ENCODE results near the gene F5.

The F5 gene

DNA sequence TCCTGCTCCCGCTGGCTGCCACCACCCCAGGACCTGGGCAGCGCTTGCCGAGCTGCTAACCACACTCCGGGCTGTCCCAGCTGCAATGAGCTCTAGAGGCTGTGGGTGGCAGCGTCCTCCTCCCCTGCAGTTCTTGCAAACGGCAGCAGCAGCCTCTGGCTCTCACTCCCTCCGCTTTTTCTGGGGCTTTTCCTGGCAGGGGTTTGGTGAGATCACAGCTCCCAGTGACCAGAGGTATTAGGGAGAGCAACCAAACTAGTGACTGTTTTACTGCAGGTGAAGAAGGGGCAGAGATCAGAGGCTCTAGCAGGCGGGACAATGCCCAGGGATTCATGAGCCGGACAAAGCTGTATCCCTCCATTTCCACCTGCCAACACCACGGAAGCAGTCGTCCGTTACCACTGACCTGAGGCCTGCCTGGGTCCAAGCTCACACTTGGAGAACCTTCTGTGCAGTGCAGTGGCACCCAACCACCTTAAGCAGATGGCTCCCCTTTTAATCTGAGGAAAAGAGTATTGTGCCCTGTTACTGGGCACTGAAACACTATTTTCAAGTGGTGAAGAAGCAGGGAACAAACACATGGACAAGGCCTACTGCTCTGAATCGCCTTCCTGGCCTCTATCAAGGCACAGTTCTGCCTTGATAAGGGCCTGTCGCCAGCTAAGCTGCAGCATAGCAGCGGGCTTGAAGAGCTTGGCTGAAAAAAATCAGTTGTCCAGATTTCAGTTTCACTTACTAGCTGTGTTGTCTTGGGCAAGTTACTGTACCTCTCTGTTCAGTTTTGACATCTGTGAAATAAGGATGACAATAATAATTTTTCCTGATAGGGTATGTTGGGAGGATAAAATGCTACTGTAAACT is at the start of gene F5:
F5 (minus strand) TSS at position 87 of the 861 bp plus-strand sequence. CDS start 95 bp downstream, outside the sequence.
- Histone ChIP-seq H3K9me3 (ENCODE audit: severe bottlenecking) (no peaks in the 10 kb centered on the region), H3K27ac (ENCODE audit: poor library complexity, severe bottlenecking) (no peak within 1 kb of the TSS), H3K4me1 (ENCODE audit: insufficient read depth, poor library complexity, severe bottlenecking) (peaks cover 7% of the 10 kb centered on the region), H3K4me3 (ENCODE audit: severe bottlenecking) (no peak within 1 kb of the TSS), H3K36me3 (ENCODE audit: low read depth) (no peaks in the 10 kb centered on the region), H3K27me3 (ENCODE audit: insufficient read depth, poor library complexity, severe bottlenecking) (no peaks in the 10 kb centered on the region)
- DNase-seq (ENCODE audit: low spot score) (peak; percentile 58), ATAC-seq (ENCODE audit: low read depth) (peak; percentile 93)
- TF ChIP-seq, protein P1, sequence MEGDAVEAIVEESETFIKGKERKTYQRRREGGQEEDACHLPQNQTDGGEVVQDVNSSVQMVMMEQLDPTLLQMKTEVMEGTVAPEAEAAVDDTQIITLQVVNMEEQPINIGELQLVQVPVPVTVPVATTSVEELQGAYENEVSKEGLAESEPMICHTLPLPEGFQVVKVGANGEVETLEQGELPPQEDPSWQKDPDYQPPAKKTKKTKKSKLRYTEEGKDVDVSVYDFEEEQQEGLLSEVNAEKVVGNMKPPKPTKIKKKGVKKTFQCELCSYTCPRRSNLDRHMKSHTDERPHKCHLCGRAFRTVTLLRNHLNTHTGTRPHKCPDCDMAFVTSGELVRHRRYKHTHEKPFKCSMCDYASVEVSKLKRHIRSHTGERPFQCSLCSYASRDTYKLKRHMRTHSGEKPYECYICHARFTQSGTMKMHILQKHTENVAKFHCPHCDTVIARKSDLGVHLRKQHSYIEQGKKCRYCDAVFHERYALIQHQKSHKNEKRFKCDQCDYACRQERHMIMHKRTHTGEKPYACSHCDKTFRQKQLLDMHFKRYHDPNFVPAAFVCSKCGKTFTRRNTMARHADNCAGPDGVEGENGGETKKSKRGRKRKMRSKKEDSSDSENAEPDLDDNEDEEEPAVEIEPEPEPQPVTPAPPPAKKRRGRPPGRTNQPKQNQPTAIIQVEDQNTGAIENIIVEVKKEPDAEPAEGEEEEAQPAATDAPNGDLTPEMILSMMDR (IDR thresholded peaks at IDR 0.05; ENCODE audit: poor library complexity, severe bottlenecking), result peak; percentile 44

DNA sequence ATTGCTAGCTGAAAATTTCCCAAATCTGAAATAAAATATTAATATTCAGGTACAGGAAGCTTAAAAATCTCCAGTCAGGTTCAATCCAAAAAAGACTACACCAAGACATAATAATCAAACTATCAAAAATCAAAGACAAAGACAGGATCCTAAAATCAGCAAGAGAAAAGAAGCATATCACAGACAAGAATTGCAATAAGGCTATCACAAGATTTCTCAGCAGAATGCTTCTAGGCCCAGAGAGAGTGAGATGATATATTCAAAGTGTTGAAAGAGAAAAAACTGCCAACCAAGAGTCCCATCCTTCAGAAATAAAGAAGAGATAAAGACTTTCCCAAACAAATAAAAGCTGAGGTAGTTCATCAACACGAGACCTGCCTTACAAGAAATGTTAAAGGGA is 48.6 kb upstream of the F5 start:
- no peaks in the 10 kb centered on the region for H3K4me1 ChIP-seq (ENCODE audit: insufficient read depth, poor library complexity, severe bottlenecking)
- no peak overlapping the region for H3K27ac ChIP-seq (ENCODE audit: poor library complexity, severe bottlenecking)
- TF ChIP-seq, protein P1 (IDR thresholded peaks at IDR 0.05; ENCODE audit: poor library complexity, severe bottlenecking), result no peak
- peaks cover 3% of the 10 kb centered on the region for H3K9me3 ChIP-seq (ENCODE audit: severe bottlenecking)
- no peaks in the 10 kb centered on the region for H3K27me3 ChIP-seq (ENCODE audit: insufficient read depth, poor library complexity, severe bottlenecking)
- no peak for ATAC-seq (ENCODE audit: low read depth)
- DNase-seq (ENCODE audit: low spot score), result no peak
- H3K36me3 ChIP-seq (ENCODE audit: low read depth), result no peaks in the 10 kb centered on the region
- no peak overlapping the region for H3K4me3 ChIP-seq (ENCODE audit: severe bottlenecking)

DNA sequence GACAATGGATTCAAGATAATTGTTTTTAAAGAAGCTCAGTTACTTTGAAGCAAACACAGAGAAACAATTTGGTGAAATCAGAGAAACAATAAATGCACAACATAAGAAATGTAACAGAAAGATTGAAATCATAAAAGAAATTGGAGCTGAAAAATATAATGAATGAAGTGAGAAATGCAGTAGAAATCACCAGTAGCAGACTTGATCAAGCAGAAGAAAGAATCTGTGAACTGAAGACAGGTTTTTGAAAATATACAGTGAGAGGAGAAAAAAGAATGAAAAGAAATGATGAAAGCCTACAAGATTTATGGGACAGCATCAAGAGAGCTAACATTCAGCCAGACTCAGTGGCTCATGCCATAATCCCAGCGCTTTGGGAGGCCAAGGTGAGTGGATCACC is 47.9 kb upstream of the F5 start:
- no peaks in the 10 kb centered on the region for H3K36me3 ChIP-seq (ENCODE audit: low read depth)
- H3K9me3 ChIP-seq (ENCODE audit: severe bottlenecking), result peaks cover 3% of the 10 kb centered on the region
- no peaks in the 10 kb centered on the region for H3K27me3 ChIP-seq (ENCODE audit: insufficient read depth, poor library complexity, severe bottlenecking)
- DNase-seq (ENCODE audit: low spot score) (no peak), ATAC-seq (ENCODE audit: low read depth) (no peak)
- no peaks in the 10 kb centered on the region for H3K4me1 ChIP-seq (ENCODE audit: insufficient read depth, poor library complexity, severe bottlenecking)
- H3K27ac ChIP-seq (ENCODE audit: poor library complexity, severe bottlenecking), result no peak overlapping the region
- TF ChIP-seq, protein P1 (IDR thresholded peaks at IDR 0.05; ENCODE audit: poor library complexity, severe bottlenecking), result no peak
- no peak overlapping the region for H3K4me3 ChIP-seq (ENCODE audit: severe bottlenecking)

DNA sequence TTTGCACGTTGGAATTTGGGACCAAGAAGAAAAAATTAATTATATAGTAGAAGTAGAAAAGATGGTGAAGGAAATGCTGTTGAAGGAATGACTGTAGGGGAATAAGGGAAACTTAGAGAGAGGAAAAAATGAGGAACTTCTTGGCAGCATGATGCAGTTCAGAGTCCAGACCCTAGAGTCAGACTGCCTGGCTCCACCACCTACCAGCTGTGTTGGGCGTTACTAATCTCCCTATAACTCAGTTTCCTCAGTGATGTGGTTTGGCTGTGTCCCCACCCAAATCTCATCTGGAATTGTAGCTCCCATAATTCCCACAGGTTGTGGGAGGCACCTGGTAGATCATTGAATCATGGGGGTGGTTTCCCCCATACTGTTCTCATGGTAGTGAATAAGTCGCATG is 45.0 kb upstream of the F5 start:
- H3K27me3 ChIP-seq (ENCODE audit: insufficient read depth, poor library complexity, severe bottlenecking), result no peaks in the 10 kb centered on the region
- H3K36me3 ChIP-seq (ENCODE audit: low read depth), result no peaks in the 10 kb centered on the region
- TF ChIP-seq, protein P1 (IDR thresholded peaks at IDR 0.05; ENCODE audit: poor library complexity, severe bottlenecking), result no peak
- no peak overlapping the region for H3K27ac ChIP-seq (ENCODE audit: poor library complexity, severe bottlenecking)
- no peaks in the 10 kb centered on the region for H3K4me1 ChIP-seq (ENCODE audit: insufficient read depth, poor library complexity, severe bottlenecking)
- no peak overlapping the region for H3K4me3 ChIP-seq (ENCODE audit: severe bottlenecking)
- DNase-seq (ENCODE audit: low spot score) (no peak), ATAC-seq (ENCODE audit: low read depth) (no peak)
- peaks cover 3% of the 10 kb centered on the region for H3K9me3 ChIP-seq (ENCODE audit: severe bottlenecking)

DNA sequence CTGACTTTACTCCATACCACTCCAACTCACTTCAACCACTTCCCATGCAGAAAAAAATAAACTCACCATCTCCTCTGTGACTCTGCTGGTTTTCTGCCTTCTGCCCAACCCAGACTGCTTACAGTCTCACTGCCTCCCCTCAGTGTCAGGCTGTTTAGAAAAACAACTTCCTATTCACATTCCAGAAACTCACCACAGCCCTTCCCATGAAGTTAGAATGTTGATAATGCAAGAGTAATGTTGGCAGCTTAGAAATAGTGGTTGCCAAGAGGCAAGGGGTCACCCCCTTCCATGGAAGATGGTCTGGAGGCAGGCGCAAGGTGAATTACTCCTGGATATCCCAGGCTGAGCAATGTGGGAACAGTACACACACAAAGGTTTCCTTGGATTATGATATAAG is 43.7 kb upstream of the F5 start, which contains the start of gene SELP:
SELP (minus strand) TSS at position 119 of the 400 bp plus-strand sequence; CDS start at position 69, 50 bp downstream.
- no peaks in the 10 kb centered on the region for H3K36me3 ChIP-seq (ENCODE audit: low read depth)
- H3K4me1 ChIP-seq (ENCODE audit: insufficient read depth, poor library complexity, severe bottlenecking), result no peaks in the 10 kb centered on the region
- TF ChIP-seq, protein P1 (IDR thresholded peaks at IDR 0.05; ENCODE audit: poor library complexity, severe bottlenecking), result no peak
- H3K27me3 ChIP-seq (ENCODE audit: insufficient read depth, poor library complexity, severe bottlenecking), result no peaks in the 10 kb centered on the region
- ATAC-seq (ENCODE audit: low read depth), result no peak
- no peak within 1 kb of the TSS for H3K27ac ChIP-seq (ENCODE audit: poor library complexity, severe bottlenecking)
- H3K9me3 ChIP-seq (ENCODE audit: severe bottlenecking), result peaks cover 3% of the 10 kb centered on the region
- H3K4me3 ChIP-seq (ENCODE audit: severe bottlenecking), result no peak within 1 kb of the TSS
- DNase-seq (ENCODE audit: low spot score), result no peak

All from RWPE2 (cell line).